HTR-8/SVneo (cell line): ENCODE measurements around the gene UGT1A8.
"Not testable (repeated sequence)": the region's sequence is repeated elsewhere in the genome, so short reads cannot be mapped to it uniquely, and the experiment has no call there.

Experiments
- DNase-seq: peaks from one replicate; pipeline ENCODE4 v3.0.0; 2011; ENCODE audit warnings: low spot score, mixed read lengths; ENCODE audit not compliant: insufficient read length
- FAIRE-seq: peaks from 2 replicates; lab custom pipeline; 2011; peaks lifted over from hg19 to GRCh38; lab: Jason Lieb, UNC

Gene UGT1A8

DNA sequence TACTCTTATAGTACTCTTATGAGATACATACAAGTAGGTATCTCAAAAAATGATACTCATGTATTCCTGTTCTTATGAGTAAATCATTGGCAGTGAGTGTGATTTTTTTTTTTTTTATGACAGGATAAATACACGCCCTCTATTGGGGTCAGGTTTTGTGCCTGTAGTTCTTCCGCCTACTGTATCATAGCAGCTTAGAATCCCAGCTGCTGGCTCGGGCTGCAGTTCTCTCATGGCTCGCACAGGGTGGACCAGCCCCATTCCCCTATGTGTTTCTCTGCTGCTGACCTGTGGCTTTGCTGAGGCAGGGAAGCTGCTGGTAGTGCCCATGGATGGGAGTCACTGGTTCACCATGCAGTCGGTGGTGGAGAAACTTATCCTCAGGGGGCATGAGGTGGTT, at the start of gene UGT1A8:
UGT1A8 (plus strand) TSS at position 158 of the 400 bp plus-strand sequence; CDS start at position 233, 75 bp downstream.
- FAIRE-seq, DNase-seq: not testable (repeated sequence)

- DNase-seq (no peak), FAIRE-seq (no peak)
Observed at GRCh38 chr2:233571001-233571400, 46.4 kb upstream of the UGT1A8 start.

DNA sequence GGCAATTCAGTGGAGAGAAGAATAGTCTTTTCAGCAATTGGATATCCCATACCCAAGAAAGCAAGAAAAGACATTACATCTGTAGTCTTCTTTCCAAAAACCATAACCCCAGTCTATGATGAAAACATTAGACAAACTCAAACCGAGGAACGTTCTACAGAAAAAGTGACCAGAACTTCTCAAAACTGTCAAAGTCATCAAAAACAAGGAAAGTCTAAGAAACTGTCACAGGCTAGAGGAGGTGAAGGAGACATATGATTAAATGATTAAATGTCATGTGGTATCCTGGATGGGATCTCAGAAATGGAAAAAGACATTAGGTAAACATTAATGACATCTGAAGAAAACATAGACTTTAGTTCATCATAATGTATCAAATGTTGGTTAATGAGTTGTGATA, 46.0 kb upstream of the UGT1A8 start:
- no peak for DNase-seq
- FAIRE-seq = no peak

- FAIRE-seq = no peak
- no peak for DNase-seq
Observed at GRCh38 chr2:233572468-233572867, 45.0 kb upstream of the UGT1A8 start.

GRCh38 chr2:233577341-233577740, 40.1 kb upstream of the UGT1A8 start:
- DNase-seq, FAIRE-seq: not testable (repeated sequence)

DNA sequence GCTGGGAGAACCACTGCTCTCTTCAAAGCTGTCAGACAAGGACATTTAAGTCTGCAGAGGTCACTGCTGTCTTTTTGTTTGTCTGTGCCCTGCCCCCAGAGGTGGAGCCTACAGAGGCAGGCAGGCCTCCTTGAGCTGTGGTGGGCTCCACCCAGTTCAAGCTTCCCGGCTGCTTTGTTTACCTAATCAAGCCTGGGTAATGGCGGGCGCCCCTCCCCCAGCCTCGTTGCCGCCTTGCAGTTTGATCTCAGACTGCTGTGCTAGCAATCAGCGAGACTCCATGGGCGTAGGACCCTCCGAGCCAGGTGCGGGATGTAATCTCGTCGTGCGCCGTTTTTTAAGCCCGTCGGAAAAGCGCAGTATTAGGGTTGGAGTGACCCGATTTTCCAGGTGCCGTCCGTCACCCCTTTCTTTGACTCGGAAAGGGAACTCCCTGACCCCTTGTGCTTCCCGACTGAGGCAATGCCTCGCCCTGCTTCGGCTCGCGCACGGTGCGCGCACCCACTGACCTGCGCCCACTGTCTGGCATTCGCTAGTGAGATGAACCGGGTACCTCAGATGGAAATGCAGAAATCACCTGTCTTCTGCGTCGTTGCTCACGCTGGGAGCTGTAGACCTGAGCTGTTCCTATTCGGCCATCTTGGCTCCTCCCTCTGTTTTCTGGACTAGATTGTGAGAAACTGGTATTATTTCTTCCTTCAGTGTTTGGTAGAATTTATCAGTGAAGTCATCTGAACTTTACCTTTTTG, 34.0 kb upstream of the UGT1A8 start:
- FAIRE-seq, DNase-seq: not testable (repeated sequence)

GRCh38 chr2:233584210-233584609, 33.2 kb upstream of the UGT1A8 start:
- FAIRE-seq (no peak), DNase-seq (no peak)

GRCh38 chr2:233588400-233588799, 29.0 kb upstream of the UGT1A8 start:
- DNase-seq (no peak), FAIRE-seq (peak; percentile 51)

DNA sequence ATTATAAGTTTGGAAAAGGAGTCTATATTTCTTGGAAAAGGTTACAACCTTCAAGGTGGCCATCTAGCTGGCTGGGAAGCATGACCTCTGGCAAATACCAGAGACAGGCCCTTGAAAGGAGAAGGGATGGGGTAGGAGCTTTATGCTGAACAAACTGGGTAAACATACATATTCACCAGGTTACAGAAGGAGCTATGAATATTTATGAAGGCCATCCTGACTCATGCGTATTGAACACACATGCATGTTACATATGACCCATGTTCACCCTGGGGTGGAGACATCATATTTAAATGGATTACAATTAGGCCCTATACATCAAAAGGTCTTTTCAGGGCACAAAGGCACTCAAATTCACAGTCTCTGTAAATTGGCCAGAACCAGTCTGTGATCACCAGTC, 24.7 kb upstream of the UGT1A8 start:
- FAIRE-seq = peak; percentile 48
- not testable (repeated sequence) for DNase-seq

DNA sequence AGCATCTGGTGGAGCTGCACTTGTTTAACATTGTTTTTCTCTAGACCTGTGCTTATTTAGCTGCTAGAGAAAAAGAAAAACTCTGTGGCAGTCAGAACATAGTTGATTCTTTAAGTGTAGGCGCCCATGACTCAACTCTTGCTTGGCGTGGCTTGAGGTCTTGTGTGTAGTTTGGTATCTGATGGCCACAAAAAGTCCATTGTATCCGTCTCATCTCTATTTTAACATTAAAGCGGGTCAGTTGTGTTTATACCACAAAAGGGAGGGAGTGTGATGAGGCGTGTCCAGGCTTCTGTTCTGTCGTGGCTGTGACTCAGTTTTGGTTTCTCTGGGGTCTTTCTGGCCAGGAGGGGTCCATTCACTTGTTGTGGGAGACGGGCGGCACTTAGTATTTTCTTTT, 24.2 kb upstream of the UGT1A8 start:
- no peak for FAIRE-seq
- DNase-seq = no peak

GRCh38 chr2:233597522-233597921, 19.9 kb upstream of the UGT1A8 start:
- no peak for FAIRE-seq
- DNase-seq = no peak

GRCh38 chr2:233598952-233599351, 18.5 kb upstream of the UGT1A8 start:
- FAIRE-seq = peak; percentile 9

DNA sequence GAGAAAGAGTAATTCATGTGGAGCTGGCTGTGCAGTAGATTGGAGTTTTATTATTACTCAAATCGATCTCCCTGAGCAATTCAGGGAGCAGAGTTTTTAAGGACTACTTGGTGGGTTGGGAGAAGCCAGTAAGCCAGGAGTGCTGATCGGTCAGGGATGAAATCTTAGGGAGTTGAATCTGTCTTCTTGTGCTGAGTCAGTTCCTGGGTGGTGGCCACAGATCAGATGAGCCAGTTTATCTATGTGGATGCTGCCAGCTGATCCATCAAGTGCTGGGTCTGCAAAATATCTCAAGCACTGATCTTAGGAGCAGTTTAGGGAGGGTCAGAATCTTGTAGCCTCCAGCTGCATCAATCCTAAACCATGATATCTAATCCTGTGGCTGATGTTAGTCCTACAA, 17.0 kb upstream of the UGT1A8 start:
- no peak for FAIRE-seq
- no peak for DNase-seq

More at GRCh38 chr2:233598952-233599351, 18.5 kb upstream of the UGT1A8 start:
- no peak for DNase-seq

DNA sequence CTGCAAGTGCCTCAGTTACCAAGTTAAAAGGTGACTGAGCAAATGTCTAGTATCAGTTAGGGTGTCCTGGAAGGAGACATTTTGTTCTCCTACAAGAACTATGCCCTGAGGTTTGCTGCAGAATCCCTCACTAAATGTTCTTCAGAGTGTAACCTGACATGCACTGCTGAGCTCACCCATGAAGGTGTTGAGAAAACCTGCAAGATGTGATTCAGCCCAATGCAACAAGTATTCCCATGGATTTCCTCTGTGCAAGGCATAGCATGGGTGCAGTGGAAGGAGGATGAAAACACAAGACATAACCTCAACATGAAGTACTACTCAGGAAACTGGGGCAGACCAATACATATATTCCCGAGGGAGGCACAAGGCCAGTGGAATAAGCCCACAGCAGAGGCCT, 15.4 kb upstream of the UGT1A8 start:
- FAIRE-seq (no peak), DNase-seq (no peak)

DNA sequence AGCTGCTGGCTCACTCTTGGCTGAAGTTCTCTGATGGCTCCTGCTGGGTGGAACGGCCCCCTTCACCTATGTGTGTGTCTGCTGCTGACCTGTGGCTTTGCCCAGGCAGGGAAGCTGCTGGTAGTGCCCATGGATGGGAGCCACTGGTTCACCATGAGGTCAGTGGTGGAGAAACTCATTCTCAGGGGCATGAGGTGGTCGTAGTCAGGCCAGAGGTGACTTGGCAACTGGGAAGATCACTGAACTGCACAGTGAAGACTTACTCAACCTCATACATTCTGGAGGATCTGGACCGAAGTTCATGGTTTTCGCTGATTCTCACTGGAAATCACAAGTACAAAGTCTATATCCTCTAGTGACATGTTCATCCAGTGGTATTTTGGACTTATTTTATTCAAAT, 13.9 kb upstream of the UGT1A8 start:
- DNase-seq = no peak
- FAIRE-seq = no peak

DNA sequence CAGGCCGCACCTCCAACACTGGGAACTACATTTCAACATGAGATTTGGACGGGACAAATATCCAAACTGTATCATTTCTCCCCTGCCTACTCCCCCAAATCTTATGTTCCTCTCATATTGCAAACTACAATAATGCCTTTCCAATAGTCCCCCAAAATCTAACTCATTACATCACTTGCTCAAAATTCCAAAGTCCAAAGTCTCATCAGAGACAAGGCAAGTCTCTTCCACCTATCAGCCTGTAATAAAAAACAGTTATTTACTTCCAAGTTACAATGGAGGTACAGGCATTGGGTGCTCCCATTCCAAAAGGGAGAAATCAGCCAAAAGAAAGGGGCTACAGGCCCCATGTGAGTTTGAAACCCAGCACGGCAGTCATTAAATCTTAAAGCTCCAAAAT, 12.6 kb upstream of the UGT1A8 start:
- FAIRE-seq (no peak), DNase-seq (no peak)

- FAIRE-seq (no peak), DNase-seq (no peak)
Observed at GRCh38 chr2:233605680-233606079, 11.8 kb upstream of the UGT1A8 start.

GRCh38 chr2:233611284-233611683, 6.1 kb upstream of the UGT1A8 start:
- FAIRE-seq = no peak

GRCh38 chr2:233620204-233620603, 2.8 kb downstream of the UGT1A8 start:
- no peak for FAIRE-seq

More at GRCh38 chr2:233611284-233611683, 6.1 kb upstream of the UGT1A8 start:
- no peak for DNase-seq

DNA sequence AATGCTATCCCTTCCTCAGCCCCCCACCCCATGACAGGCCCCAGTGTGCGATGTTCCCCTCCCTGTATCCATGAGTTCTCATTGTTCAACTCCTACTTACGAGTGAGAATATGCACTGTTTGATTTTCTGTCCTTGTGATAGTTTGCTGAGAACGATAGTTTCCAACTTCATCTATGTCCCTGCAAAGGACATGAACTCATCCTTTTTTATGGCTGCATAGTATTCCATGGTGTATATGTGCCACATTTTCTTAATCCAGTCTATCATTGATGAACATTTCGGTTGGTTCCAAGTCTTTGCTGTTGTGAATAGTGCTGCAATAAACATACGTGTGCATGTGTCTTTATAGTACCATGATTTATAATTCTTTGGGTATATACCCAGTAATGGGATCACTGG, 4.4 kb downstream of the UGT1A8 start:
- not testable (repeated sequence) for DNase-seq, FAIRE-seq

More at GRCh38 chr2:233620204-233620603, 2.8 kb downstream of the UGT1A8 start:
- no peak for DNase-seq

- DNase-seq (no peak), FAIRE-seq (no peak)
Observed at GRCh38 chr2:233627331-233628025, 10.0 kb downstream of the UGT1A8 start.
